BLaER1 (cell line): ENCODE measurements around the gene NHLRC1.
"Not testable (repeated sequence)": the region's sequence is repeated elsewhere in the genome, so short reads cannot be mapped to it uniquely, and the experiment has no call there.

Experiments
- H3K27ac ChIP-seq: shearing (Covaris generic); formaldehyde crosslinking; 2 replicates; pipeline ENCODE4 v1.8.1; 2022
- H3K27me3 ChIP-seq: shearing (Covaris generic); formaldehyde crosslinking; 2 replicates; pipeline ENCODE4 v1.8.1; 2022
- H3K36me3 ChIP-seq: shearing (Covaris generic); formaldehyde crosslinking; 2 replicates; pipeline ENCODE4 v1.8.1; 2022
- H3K4me1 ChIP-seq: shearing (Covaris generic); formaldehyde crosslinking; 2 replicates; pipeline ENCODE4 v1.8.1; 2022
- H3K4me2 ChIP-seq: shearing (Covaris generic); formaldehyde crosslinking; 2 replicates; pipeline ENCODE4 v1.8.1; 2022
- H3K4me3 ChIP-seq: shearing (Covaris generic); formaldehyde crosslinking; 2 replicates; pipeline ENCODE4 v1.8.1; 2022
- H3K9ac ChIP-seq: shearing (Covaris generic); formaldehyde crosslinking; 2 replicates; pipeline ENCODE4 v1.8.1; 2022
- H3K9me3 ChIP-seq: shearing (Covaris generic); formaldehyde crosslinking; 2 replicates; pipeline ENCODE4 v1.8.1; 2022
- H4K20me1 ChIP-seq: shearing (Covaris generic); formaldehyde crosslinking; 2 replicates; pipeline ENCODE4 v1.8.1; 2022
- Cebpa-rat ChIP-seq: shearing (Covaris generic); IDR thresholded peaks from 2 replicates; pipeline ENCODE4 v1.8.1; 2022

Gene NHLRC1

GRCh38 chr6:18155150-18155863 lies 32.8 kb upstream of the NHLRC1 start, which contains the start of gene KDM1B:
Gene KDM1B (plus strand): TSS chr6:18155422. CDS start chr6:18159896, 4,474 bp downstream.
- no peaks in the 10 kb centered on the region for H3K27me3 ChIP-seq
- no peaks in the 10 kb centered on the region for H4K20me1 ChIP-seq
- peak within 1 kb of the TSS; percentile 93 for H3K9ac ChIP-seq
- no peaks in the 10 kb centered on the region for H3K9me3 ChIP-seq
- peaks cover 19% of the 10 kb centered on the region for H3K4me1 ChIP-seq
- H3K4me3 ChIP-seq = peak within 1 kb of the TSS; percentile 100
- peak within 1 kb of the TSS; percentile 94 for H3K27ac ChIP-seq
- H3K4me2 ChIP-seq = peak within 1 kb of the TSS; percentile 93
- H3K36me3 ChIP-seq = peaks cover 15% of the 10 kb centered on the region
- TF ChIP-seq Cebpa-rat = no peak

- H3K9me3 ChIP-seq = no peaks in the 10 kb centered on the region
- H3K4me3 ChIP-seq = peak within 1 kb of the TSS; percentile 100
- H3K4me1 ChIP-seq = peaks cover 19% of the 10 kb centered on the region
- H3K27ac ChIP-seq = peak within 1 kb of the TSS; percentile 94
- peak within 1 kb of the TSS; percentile 93 for H3K4me2 ChIP-seq
- no peak for TF ChIP-seq Cebpa-rat
- H3K27me3 ChIP-seq = no peaks in the 10 kb centered on the region
- no peaks in the 10 kb centered on the region for H4K20me1 ChIP-seq
- H3K36me3 ChIP-seq = peaks cover 9% of the 10 kb centered on the region; the same call in 1 of the 2 replicates
- peak within 1 kb of the TSS; percentile 93 for H3K9ac ChIP-seq
These were observed 32.2 kb upstream of the NHLRC1 start, which contains the start of gene TPMT for GRCh38 chr6:18154507-18155149. Gene TPMT (minus strand): TSS chr6:18155077. CDS start chr6:18149127, 5,950 bp downstream.

GRCh38 chr6:18153311-18153703 lies 30.8 kb upstream of the NHLRC1 start:
- Histone ChIP-seq H3K4me3 (no peak overlapping the region), H4K20me1 (no peaks in the 10 kb centered on the region), H3K9ac (no peak overlapping the region), H3K36me3 (0 out of 2 replicates have a peak, but pooled peaks cover under 1% of the 10 kb centered on the region), H3K9me3 (no peaks in the 10 kb centered on the region), H3K27me3 (no peaks in the 10 kb centered on the region), H3K4me2 (no peak overlapping the region), H3K4me1 (peaks cover 19% of the 10 kb centered on the region), H3K27ac (no peak overlapping the region)
- no peak for TF ChIP-seq Cebpa-rat

DNA sequence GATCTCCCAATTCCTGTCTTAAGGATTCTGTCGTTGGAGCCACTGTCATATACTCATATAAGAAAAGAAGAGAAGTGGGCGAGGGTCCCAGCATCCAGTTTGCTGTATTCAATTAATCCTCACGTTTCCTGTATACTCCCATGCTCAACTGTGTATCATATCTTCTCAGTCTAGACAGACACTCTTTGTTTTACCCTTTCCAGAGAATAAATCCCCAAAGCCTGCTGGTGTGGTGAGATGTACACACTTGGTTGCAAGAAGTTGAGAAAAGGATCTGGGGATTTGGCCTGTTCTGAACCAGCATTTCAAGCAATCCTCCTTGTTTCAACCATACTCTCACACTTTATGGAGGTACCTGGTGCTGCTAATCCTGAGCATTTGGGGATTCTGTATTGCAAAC lies 29.3 kb upstream of the NHLRC1 start:
- no peak overlapping the region for H3K27ac ChIP-seq
- peaks cover 19% of the 10 kb centered on the region for H3K4me1 ChIP-seq
- 0 out of 2 replicates have a peak, but pooled peaks cover 4% of the 10 kb centered on the region for H3K36me3 ChIP-seq
- no peaks in the 10 kb centered on the region for H3K27me3 ChIP-seq
- no peaks in the 10 kb centered on the region for H4K20me1 ChIP-seq
- no peak for TF ChIP-seq Cebpa-rat
- H3K4me2 ChIP-seq = no peak overlapping the region
- no peaks in the 10 kb centered on the region for H3K9me3 ChIP-seq
- H3K9ac ChIP-seq = no peak overlapping the region
- no peak overlapping the region for H3K4me3 ChIP-seq

DNA sequence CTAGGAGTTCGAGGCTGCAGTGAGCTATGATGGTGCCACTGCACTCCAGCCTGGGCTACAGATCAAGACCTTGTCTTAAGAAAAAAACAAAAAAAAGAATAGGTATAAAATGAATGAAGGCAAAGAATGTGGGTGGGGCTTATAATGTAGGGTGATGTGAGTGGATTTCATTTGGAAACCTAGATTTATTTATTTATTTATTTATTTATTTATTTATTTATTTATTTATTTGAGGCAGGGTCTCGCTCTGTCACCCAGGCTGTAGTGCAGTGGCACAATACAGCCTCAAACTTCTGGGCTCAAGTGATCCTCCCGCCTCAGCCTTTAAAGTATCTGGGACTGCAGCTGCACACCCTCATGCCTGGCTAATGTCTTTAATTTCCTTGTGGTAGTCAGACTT lies 28.9 kb upstream of the NHLRC1 start:
- H3K4me1 ChIP-seq = peaks cover 16% of the 10 kb centered on the region
- not testable (repeated sequence) for H3K27me3 ChIP-seq, H3K9ac ChIP-seq, H3K9me3 ChIP-seq, H4K20me1 ChIP-seq, H3K36me3 ChIP-seq, H3K4me3 ChIP-seq, H3K27ac ChIP-seq, H3K4me2 ChIP-seq

DNA sequence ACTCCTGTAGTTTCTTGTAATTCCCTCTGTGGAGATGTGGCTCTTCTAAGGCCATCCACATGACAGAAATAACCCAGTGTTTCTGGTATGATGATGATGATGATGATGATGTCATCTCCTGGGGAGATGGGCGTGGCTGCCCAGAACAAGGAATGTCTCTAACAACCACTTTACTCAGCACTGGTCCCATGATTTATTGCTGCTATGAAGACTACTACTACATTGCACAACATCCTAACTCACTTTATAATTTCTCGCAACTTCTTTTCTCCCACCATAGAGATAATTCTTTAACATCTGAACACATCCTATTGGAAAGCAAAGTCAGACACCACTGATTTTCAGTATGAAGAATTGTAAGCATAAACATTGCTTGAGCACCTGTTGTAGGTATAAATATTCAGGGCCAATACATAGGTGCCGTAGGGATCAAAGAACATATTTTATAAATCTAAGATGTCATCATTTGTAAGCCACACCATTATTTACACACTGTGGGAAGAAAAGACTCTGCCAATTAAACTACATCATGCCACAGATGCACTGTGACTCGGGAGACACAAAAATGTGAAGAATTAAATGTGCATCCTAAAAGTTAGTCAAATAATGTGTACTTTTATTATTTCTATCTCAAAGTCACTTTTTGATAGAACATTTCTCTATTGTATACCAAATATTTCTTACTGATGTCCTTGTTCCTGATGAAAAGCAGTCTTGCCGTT lies 26.0 kb upstream of the NHLRC1 start:
- TF ChIP-seq Cebpa-rat = no peak
- Histone ChIP-seq H3K27me3 (no peaks in the 10 kb centered on the region), H4K20me1 (no peaks in the 10 kb centered on the region), H3K4me3 (no peak overlapping the region), H3K4me2 (no peak overlapping the region), H3K27ac (no peak overlapping the region), H3K36me3 (0 out of 2 replicates have a peak, but pooled peaks cover 4% of the 10 kb centered on the region), H3K9me3 (no peaks in the 10 kb centered on the region), H3K4me1 (no peaks in the 10 kb centered on the region), H3K9ac (no peak overlapping the region)

DNA sequence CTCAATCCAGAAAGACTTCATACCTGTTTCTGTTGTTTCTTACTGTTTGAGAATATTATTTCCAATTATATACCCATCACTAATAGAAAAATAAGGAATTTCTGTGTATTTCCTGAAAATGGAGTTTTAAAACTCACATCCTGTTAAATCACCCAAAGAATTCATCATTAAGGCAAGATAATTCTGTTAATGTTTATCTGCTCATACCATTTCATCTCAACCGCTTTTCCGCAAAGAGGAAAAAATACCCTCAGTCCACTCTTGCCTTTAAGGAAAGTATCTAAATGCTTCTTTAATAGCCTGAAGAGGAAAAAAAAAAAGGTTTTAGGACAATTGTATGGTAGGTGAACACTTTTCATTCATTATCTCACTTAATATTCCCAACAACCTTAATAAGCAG lies 25.1 kb upstream of the NHLRC1 start:
- 0 out of 2 replicates have a peak, but pooled peaks cover 4% of the 10 kb centered on the region for H3K36me3 ChIP-seq
- TF ChIP-seq Cebpa-rat = no peak
- H4K20me1 ChIP-seq = no peaks in the 10 kb centered on the region
- no peak overlapping the region for H3K9ac ChIP-seq
- no peaks in the 10 kb centered on the region for H3K9me3 ChIP-seq
- H3K4me2 ChIP-seq = no peak overlapping the region
- no peak overlapping the region for H3K27ac ChIP-seq
- no peaks in the 10 kb centered on the region for H3K27me3 ChIP-seq
- no peak overlapping the region for H3K4me3 ChIP-seq
- no peaks in the 10 kb centered on the region for H3K4me1 ChIP-seq

- TF ChIP-seq Cebpa-rat = no peak
- Histone ChIP-seq H3K9me3 (no peaks in the 10 kb centered on the region), H3K9ac (no peak overlapping the region), H4K20me1 (no peaks in the 10 kb centered on the region), H3K4me1 (no peaks in the 10 kb centered on the region), H3K4me2 (no peak overlapping the region), H3K36me3 (0 out of 2 replicates have a peak, but pooled peaks cover 4% of the 10 kb centered on the region), H3K27me3 (no peaks in the 10 kb centered on the region), H3K27ac (no peak overlapping the region), H3K4me3 (no peak overlapping the region)
These were observed 24.7 kb upstream of the NHLRC1 start for GRCh38 chr6:18147160-18147559.

- H3K27me3 ChIP-seq = no peaks in the 10 kb centered on the region
- no peaks in the 10 kb centered on the region for H3K9me3 ChIP-seq
- no peak for TF ChIP-seq Cebpa-rat
- no peaks in the 10 kb centered on the region for H3K4me1 ChIP-seq
- no peak overlapping the region for H3K27ac ChIP-seq
- H3K9ac ChIP-seq = no peak overlapping the region
- H4K20me1 ChIP-seq = no peaks in the 10 kb centered on the region
- no peak overlapping the region for H3K4me2 ChIP-seq
- H3K36me3 ChIP-seq = peaks cover 24% of the 10 kb centered on the region
- no peak overlapping the region for H3K4me3 ChIP-seq
These were observed 20.0 kb upstream of the NHLRC1 start for GRCh38 chr6:18142591-18142861.
